Amniotic stem cell (primary cell): ENCODE data around the gene OLFML2B.

ENCODE experiments used
- DNase-seq: peaks from one replicate; lab custom pipeline; 2025; lab: John Stamatoyannopoulos, UW

The OLFML2B gene

GRCh38 chr1:161945306-161946060 lies 78.2 kb downstream of the OLFML2B start:
- DNase-seq: no peak

- no peak for DNase-seq
Observed at GRCh38 chr1:161944381-161944780, 79.3 kb downstream of the OLFML2B start.

DNA sequence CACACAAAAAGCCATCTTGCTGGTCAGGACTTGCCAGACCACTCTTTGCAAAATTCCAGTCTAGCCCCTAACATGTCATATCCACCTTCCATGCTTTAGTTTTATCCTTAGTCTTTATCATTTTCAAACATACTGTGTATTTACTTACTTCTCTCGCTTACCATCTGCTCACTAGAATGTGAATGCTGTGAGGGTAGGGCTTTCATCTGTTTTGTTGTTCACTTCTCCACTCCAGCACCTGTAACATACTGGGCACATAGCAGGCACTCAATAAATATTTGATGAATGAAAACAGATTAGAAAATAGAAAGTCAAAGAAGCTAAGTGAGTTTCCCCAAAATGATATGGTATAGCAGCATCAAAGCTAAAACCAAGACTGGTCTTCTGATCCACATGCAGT lies 79.9 kb downstream of the OLFML2B start:
- no peak for DNase-seq

DNA sequence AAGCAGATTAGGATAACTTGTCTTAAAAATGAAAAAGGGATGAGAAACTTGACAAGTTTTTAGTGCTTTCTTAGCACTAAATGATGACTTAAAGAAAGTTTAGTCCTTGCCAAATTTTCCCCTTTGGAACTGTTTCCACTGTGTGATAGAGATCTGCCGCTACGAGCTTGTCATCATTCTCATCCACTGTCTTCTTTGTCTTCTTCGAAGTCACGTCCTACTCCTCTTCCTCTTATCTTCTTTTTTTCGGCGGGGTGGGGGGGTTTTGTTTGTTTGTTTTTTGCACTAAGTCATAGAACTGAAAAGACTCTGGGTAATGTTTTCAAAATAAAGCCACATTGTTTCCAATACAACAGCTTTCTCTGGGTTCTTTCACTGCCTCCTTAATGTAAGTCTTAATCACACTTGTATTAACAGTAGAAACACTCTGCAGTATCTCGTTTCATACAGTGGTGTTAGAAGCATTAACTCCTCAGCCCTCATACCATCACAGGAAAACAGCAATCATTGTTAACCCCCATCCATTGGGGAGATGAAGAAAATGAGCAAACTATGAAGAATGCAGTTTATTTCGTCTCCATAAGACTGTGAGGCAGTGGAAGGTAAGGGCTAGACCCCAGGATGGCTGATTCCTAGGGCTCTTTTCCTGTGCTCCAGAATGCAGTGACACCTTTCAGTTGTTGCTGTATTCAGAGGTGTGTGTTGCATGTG lies 81.8 kb downstream of the OLFML2B start:
- no peak for DNase-seq

GRCh38 chr1:161940866-161941591 lies 82.6 kb downstream of the OLFML2B start:
- DNase-seq: no peak

- DNase-seq: no peak
Observed at GRCh38 chr1:161936786-161937185, 86.9 kb downstream of the OLFML2B start.

DNA sequence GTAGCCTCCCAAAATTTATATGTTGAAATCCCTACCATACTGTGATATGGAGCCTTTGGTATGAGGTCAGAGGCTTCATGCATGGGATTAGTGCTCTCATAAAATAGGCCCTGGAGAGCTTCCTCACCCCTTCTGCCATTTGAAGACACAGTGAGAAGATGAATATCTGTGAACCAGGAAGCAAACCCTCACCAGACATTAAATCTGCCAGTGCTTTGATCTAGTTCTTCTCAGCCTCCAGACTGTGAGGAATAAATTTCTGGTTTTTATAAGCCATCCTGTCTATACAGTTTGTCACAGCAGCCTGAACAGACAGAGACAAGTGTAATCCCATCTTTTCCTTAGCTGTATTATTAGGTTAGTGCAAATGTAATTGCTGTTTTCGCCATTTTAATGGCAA lies 88.4 kb downstream of the OLFML2B start:
- DNase-seq: no peak

DNA sequence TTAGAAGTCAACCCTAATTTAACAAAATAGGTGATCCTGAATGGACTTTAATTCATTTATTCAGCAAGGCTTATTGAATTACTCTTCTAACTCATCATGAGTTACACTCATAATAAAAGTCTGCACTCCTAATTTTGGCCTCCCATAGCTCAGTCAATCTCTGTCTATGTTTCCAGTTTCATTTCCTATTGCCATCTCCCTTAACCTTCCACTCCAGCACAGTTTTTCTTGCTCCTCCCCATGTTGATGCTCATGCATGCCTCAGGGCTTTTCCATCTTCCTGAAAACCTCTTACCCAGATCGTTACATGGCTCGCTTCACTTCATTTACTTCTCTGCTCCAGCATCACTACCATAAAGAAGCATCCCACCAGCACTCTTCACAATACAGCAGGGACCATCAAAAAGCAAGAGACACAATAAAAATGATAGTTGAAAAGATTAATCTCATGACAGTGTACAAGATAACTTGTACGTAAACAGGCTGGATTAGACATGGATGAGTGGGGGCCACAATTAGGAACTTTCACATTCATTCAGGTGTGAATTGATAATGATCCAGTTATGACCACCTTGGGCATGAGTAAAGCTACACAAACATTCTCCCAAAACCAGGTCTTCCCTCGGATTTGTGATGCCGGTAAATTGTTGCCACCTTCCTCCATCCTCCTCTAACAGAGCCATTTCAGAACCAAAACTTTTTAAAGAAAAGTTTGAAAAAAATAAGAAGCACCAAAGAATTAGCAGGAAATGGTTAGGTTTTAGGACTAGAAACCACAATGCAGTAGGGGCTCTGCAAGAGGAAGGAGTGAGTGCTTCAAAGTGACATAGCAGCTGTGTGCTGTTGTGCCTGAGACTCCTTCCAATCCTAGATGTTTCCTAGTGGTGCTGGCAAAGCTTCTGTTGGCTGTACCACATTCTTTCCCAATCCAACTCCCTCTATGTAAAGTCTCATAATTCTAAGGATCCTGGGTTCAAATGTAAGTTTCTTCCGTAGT lies 89.8 kb downstream of the OLFML2B start:
- DNase-seq: no peak
